ENCODE results near the gene LAS1L. TPM values are rescaled to one million over a fixed set of nuclear protein-coding genes. Genes with fewer than 3 reads are reported as not detected.

Gene LAS1L
- total and polyA plus RNA-seq, 2 experiments from 2014 or later, result 14.1 to 26.0 TPM

DNA sequence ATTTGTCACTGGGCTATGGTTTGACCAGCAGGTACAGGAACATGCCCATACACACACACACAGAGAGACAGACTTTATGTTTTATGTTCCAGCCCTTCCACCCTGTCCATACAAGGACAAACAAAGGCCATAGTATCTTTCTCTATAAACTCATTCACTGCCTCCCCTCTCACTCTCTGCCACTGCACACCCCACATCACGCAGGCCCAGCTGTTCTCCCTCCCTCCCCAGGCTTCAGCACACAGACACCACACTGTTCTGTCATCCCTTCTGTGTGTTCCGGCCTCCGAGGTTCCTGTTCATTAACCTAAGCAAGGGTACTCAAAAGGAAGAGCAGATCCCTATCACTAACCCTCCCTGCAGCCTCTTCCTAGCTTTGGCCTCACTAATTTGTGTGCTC is 17.8 kb downstream of the LAS1L start:
- Histone ChIP-seq H3K36me3 (replicated peaks; ENCODE audit: insufficient read depth, low read depth) (no peaks in the 10 kb centered on the region), H3K4me3 (no peak overlapping the region), H3K27me3 (no peaks in the 10 kb centered on the region), H3K9me2 (replicated peaks; ENCODE audit: insufficient read depth) (no peaks in the 10 kb centered on the region), H2AFZ (no peak overlapping the region), H3K9me3 (ENCODE audit: low read depth) (no peaks in the 10 kb centered on the region), H3K4me1 (ENCODE audit: insufficient read depth) (no peaks in the 10 kb centered on the region), H3K4me2 (no peak overlapping the region), H4K20me1 (ENCODE audit: insufficient read depth, poor library complexity, severe bottlenecking) (no peaks in the 10 kb centered on the region), H3K79me2 (no peaks in the 10 kb centered on the region), H3K27ac (no peak overlapping the region)
- TF ChIP-seq CTCF (IDR thresholded peaks at IDR 0.05; ENCODE audit: poor library complexity), result no peak
- no peak for TF ChIP-seq EZH2phosphoT487 (IDR thresholded peaks at IDR 0.05; ENCODE audit: low read depth, severe bottlenecking, unreplicated experiment)
- no peak for TF ChIP-seq EZH2 (IDR thresholded peaks at IDR 0.05; ENCODE audit: borderline replicate concordance)
- DNase-seq (ENCODE audit: low spot score), result no peak
- 77% methylated on average over 3 of the region's 3 CpGs for WGBS (ENCODE audit: low lambda C conversion rate, missing lambda C conversion rate)

GRCh38 chrX:65513610-65514009 is 21.0 kb downstream of the LAS1L start:
- 80% methylated on average over 1 of the region's 1 CpG for WGBS (ENCODE audit: low lambda C conversion rate, missing lambda C conversion rate)
- Histone ChIP-seq H3K27me3 (no peaks in the 10 kb centered on the region), H3K27ac (no peak overlapping the region), H4K20me1 (ENCODE audit: insufficient read depth, poor library complexity, severe bottlenecking) (no peaks in the 10 kb centered on the region), H2AFZ (no peak overlapping the region), H3K4me3 (no peak overlapping the region), H3K4me2 (no peak overlapping the region), H3K79me2 (no peaks in the 10 kb centered on the region), H3K4me1 (ENCODE audit: insufficient read depth) (no peaks in the 10 kb centered on the region), H3K36me3 (replicated peaks; ENCODE audit: insufficient read depth, low read depth) (no peaks in the 10 kb centered on the region), H3K9me2 (replicated peaks; ENCODE audit: insufficient read depth) (no peaks in the 10 kb centered on the region), H3K9me3 (ENCODE audit: low read depth) (no peaks in the 10 kb centered on the region)
- no peak for TF ChIP-seq CTCF (IDR thresholded peaks at IDR 0.05; ENCODE audit: poor library complexity)
- DNase-seq (ENCODE audit: low spot score), result no peak

DNA sequence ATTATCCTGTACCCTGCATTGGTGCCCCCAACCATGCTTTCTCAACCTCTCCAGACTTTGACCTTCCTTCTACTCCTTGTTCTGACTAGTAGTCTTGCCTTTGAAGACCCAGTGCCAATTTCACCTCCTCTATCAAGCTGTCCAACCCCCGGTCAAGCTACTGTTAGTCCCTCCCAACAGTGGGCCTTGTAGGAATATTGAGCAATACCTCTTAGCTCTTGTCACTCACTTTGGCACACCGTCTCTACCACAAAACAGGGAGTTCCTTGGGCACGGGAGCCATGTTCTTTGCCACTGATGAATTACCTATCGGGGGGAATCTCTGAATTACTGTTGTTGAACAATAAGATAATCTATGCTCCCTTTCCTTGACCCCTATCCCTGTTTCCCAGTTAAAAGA is 25.2 kb downstream of the LAS1L start:
- no peak for DNase-seq (ENCODE audit: low spot score)
- H3K36me3 ChIP-seq (replicated peaks; ENCODE audit: insufficient read depth, low read depth), result no peaks in the 10 kb centered on the region
- no peak overlapping the region for H3K4me2 ChIP-seq

More for the DNA sequence above, 25.2 kb downstream of the LAS1L start:
- no peaks in the 10 kb centered on the region for H3K9me3 ChIP-seq (ENCODE audit: low read depth)
- TF ChIP-seq EZH2 (IDR thresholded peaks at IDR 0.05; ENCODE audit: borderline replicate concordance) (no peak), EZH2phosphoT487 (IDR thresholded peaks at IDR 0.05; ENCODE audit: low read depth, severe bottlenecking, unreplicated experiment) (no peak), CTCF (IDR thresholded peaks at IDR 0.05; ENCODE audit: poor library complexity) (no peak)
- no peak overlapping the region for H2AFZ ChIP-seq
- no peak overlapping the region for H3K4me3 ChIP-seq
- H3K4me1 ChIP-seq (ENCODE audit: insufficient read depth), result no peaks in the 10 kb centered on the region
- no peaks in the 10 kb centered on the region for H4K20me1 ChIP-seq (ENCODE audit: insufficient read depth, poor library complexity, severe bottlenecking)
- H3K79me2 ChIP-seq, result no peaks in the 10 kb centered on the region
- H3K9me2 ChIP-seq (replicated peaks; ENCODE audit: insufficient read depth), result no peaks in the 10 kb centered on the region
- no peak overlapping the region for H3K27ac ChIP-seq
- H3K27me3 ChIP-seq, result no peaks in the 10 kb centered on the region
- WGBS (ENCODE audit: low lambda C conversion rate, missing lambda C conversion rate), result 77% methylated on average over 4 of the region's 4 CpGs
